IPS-20b (cell line): ENCODE data around the gene LEKR1.
"Not testable (repeated sequence)": the region's sequence is repeated elsewhere in the genome, so short reads cannot be mapped to it uniquely, and the experiment has no call there.

Experiments used
- H3K27ac ChIP-seq: one replicate; pipeline ENCODE4 v1.5.1; 2013; ENCODE audit warnings: low read length
- H3K27me3 ChIP-seq: 2 replicates; pipeline ENCODE4 v1.6.1; 2013; ENCODE audit warnings: mild to moderate bottlenecking, low read length, inconsistent platforms; ENCODE audit not compliant: insufficient read depth
- H3K36me3 ChIP-seq: 2 replicates; pipeline ENCODE4 v1.6.1; 2013; ENCODE audit warnings: low read depth, mild to moderate bottlenecking, inconsistent platforms, low read length, moderate library complexity; ENCODE audit not compliant: insufficient read depth
- H3K4me1 ChIP-seq: 2 replicates; pipeline ENCODE4 v1.6.1; 2013; ENCODE audit warnings: mild to moderate bottlenecking, control low read depth, inconsistent platforms, low read length, moderate library complexity; ENCODE audit not compliant: insufficient read depth
- H3K4me3 ChIP-seq: 2 replicates; pipeline ENCODE4 v1.5.1; 2013; ENCODE audit warnings: mild to moderate bottlenecking, low read length, inconsistent platforms
- H3K9ac ChIP-seq: 2 replicates; pipeline ENCODE4 v1.6.1; 2013; ENCODE audit warnings: low read depth, mild to moderate bottlenecking, inconsistent platforms, low read length, moderate library complexity
- H3K9me3 ChIP-seq: 2 replicates; pipeline ENCODE4 v1.6.1; 2013; ENCODE audit warnings: mild to moderate bottlenecking, low read depth, low read length, inconsistent platforms; ENCODE audit not compliant: insufficient read depth

The LEKR1 gene

GRCh38 chr3:156822626-156823260 lies 3.4 kb upstream of the LEKR1 start:
- not testable (repeated sequence) for H3K36me3 ChIP-seq

GRCh38 chr3:156825795-156826143 lies 384 bp upstream of the LEKR1 start:
- H3K36me3 ChIP-seq: no peaks in the 10 kb centered on the region
- peak overlapping the region; percentile 74; the same call in 1 of the 2 replicates for H3K9ac ChIP-seq
- H3K27ac ChIP-seq: no peak overlapping the region

More at GRCh38 chr3:156822626-156823260, 3.4 kb upstream of the LEKR1 start:
- H3K9ac ChIP-seq, H3K9me3 ChIP-seq, H3K4me3 ChIP-seq, H3K27ac ChIP-seq: not testable (repeated sequence)
- peaks cover 60% of the 10 kb centered on the region for H3K27me3 ChIP-seq
- peaks cover 13% of the 10 kb centered on the region; the same call in 1 of the 2 replicates for H3K4me1 ChIP-seq

GRCh38 chr3:156826896-156827882 lies 1.0 kb downstream of the LEKR1 start:
- Histone ChIP-seq H3K9me3 (no peaks in the 10 kb centered on the region), H3K4me1 (peaks cover 28% of the 10 kb centered on the region; the same call in 1 of the 2 replicates), H3K9ac (peak overlapping the region; percentile 74; the same call in 1 of the 2 replicates), H3K27ac (no peak overlapping the region), H3K4me3 (peak overlapping the region; percentile 79), H3K27me3 (peaks cover 73% of the 10 kb centered on the region), H3K36me3 (no peaks in the 10 kb centered on the region)

More at GRCh38 chr3:156825795-156826143, 384 bp upstream of the LEKR1 start:
- Histone ChIP-seq H3K4me3 (peak overlapping the region; percentile 79), H3K9me3 (no peaks in the 10 kb centered on the region), H3K27me3 (peaks cover 73% of the 10 kb centered on the region), H3K4me1 (peaks cover 20% of the 10 kb centered on the region; the same call in 1 of the 2 replicates)

GRCh38 chr3:156831006-156831405 lies 4.9 kb downstream of the LEKR1 start:
- Histone ChIP-seq H3K27ac (no peak overlapping the region), H3K4me3 (peak overlapping the region; percentile 20; the same call in 1 of the 2 replicates), H3K36me3 (no peaks in the 10 kb centered on the region), H3K4me1 (peaks cover 34% of the 10 kb centered on the region; the same call in 1 of the 2 replicates), H3K9ac (no peak overlapping the region), H3K9me3 (no peaks in the 10 kb centered on the region), H3K27me3 (peaks cover 43% of the 10 kb centered on the region)

- Histone ChIP-seq H3K27me3 (peaks cover 12% of the 10 kb centered on the region), H3K27ac (no peak overlapping the region)
These were observed 8.3 kb downstream of the LEKR1 start for GRCh38 chr3:156834435-156834834.

GRCh38 chr3:156834962-156835535 lies 8.9 kb downstream of the LEKR1 start:
- Histone ChIP-seq H3K9ac (no peak overlapping the region), H3K36me3 (no peaks in the 10 kb centered on the region), H3K9me3 (no peaks in the 10 kb centered on the region), H3K27ac (no peak overlapping the region), H3K27me3 (peaks cover 6% of the 10 kb centered on the region), H3K4me3 (no peak overlapping the region), H3K4me1 (peaks cover 27% of the 10 kb centered on the region; the same call in 1 of the 2 replicates)

More at GRCh38 chr3:156834435-156834834, 8.3 kb downstream of the LEKR1 start:
- Histone ChIP-seq H3K4me1 (peaks cover 27% of the 10 kb centered on the region; the same call in 1 of the 2 replicates), H3K9ac (no peak overlapping the region), H3K4me3 (no peak overlapping the region), H3K9me3 (no peaks in the 10 kb centered on the region), H3K36me3 (no peaks in the 10 kb centered on the region)

GRCh38 chr3:156836701-156837100 lies 10.5 kb downstream of the LEKR1 start:
- no peak overlapping the region for H3K9ac ChIP-seq
- H3K4me1 ChIP-seq: peaks cover 17% of the 10 kb centered on the region; the same call in 1 of the 2 replicates
- H3K9me3 ChIP-seq: no peaks in the 10 kb centered on the region
- no peaks in the 10 kb centered on the region; the same call in 1 of the 2 replicates for H3K27me3 ChIP-seq
- no peak overlapping the region for H3K4me3 ChIP-seq
- no peaks in the 10 kb centered on the region for H3K36me3 ChIP-seq
- H3K27ac ChIP-seq: no peak overlapping the region

GRCh38 chr3:156837115-156837514 lies 11.0 kb downstream of the LEKR1 start:
- no peaks in the 10 kb centered on the region for H3K36me3 ChIP-seq
- no peak overlapping the region for H3K4me3 ChIP-seq
- H3K27ac ChIP-seq: no peak overlapping the region
- no peak overlapping the region for H3K9ac ChIP-seq
- H3K4me1 ChIP-seq: peaks cover 13% of the 10 kb centered on the region; the same call in 1 of the 2 replicates
- H3K27me3 ChIP-seq: no peaks in the 10 kb centered on the region; the same call in 1 of the 2 replicates
- no peaks in the 10 kb centered on the region for H3K9me3 ChIP-seq

GRCh38 chr3:156838035-156838434 lies 11.9 kb downstream of the LEKR1 start:
- peaks cover 8% of the 10 kb centered on the region; the same call in 1 of the 2 replicates for H3K4me1 ChIP-seq
- H3K4me3 ChIP-seq: no peak overlapping the region
- no peak overlapping the region for H3K27ac ChIP-seq
- no peaks in the 10 kb centered on the region for H3K36me3 ChIP-seq
- H3K27me3 ChIP-seq: no peaks in the 10 kb centered on the region; the same call in 1 of the 2 replicates
- no peaks in the 10 kb centered on the region for H3K9me3 ChIP-seq
- no peak overlapping the region for H3K9ac ChIP-seq

- Histone ChIP-seq H3K4me3 (no peak overlapping the region), H3K27me3 (no peaks in the 10 kb centered on the region; the same call in 1 of the 2 replicates), H3K36me3 (no peaks in the 10 kb centered on the region), H3K27ac (no peak overlapping the region), H3K9me3 (no peaks in the 10 kb centered on the region), H3K9ac (no peak overlapping the region), H3K4me1 (no peaks in the 10 kb centered on the region)
These were observed 14.9 kb downstream of the LEKR1 start for GRCh38 chr3:156840826-156841689.
